Subcutaneous abdominal adipose tissue (tissue), 5 donors: ENCODE data around the gene NLGN1.

Experiments
- H3K27ac ChIP-seq: one replicate; pipeline ENCODE4 v1.7.0; 2013; ENCODE audit warnings: low read depth, mild to moderate bottlenecking, inconsistent platforms, low read length, moderate library complexity
- H3K27me3 ChIP-seq, 5 donors: one replicate each; pipeline ENCODE4 v1.7.0; 2013; ENCODE audit warnings: low read length in 5 of 5, inconsistent platforms in 1 of 5; ENCODE audit not compliant: control insufficient read depth in 5 of 5, insufficient read depth in 4 of 5
- H3K36me3 ChIP-seq, 5 donors: one replicate each; pipeline ENCODE4 v1.7.0; 2013; ENCODE audit warnings: low read length in 5 of 5; ENCODE audit not compliant: control insufficient read depth in 5 of 5, insufficient read depth in 5 of 5
- H3K4me1 ChIP-seq, 5 donors: one replicate each; pipeline ENCODE4 v1.7.0; 2013; ENCODE audit warnings: low read length in 5 of 5, mild to moderate bottlenecking in 3 of 5, moderate library complexity in 1 of 5; ENCODE audit not compliant: control insufficient read depth in 5 of 5, insufficient read depth in 5 of 5
- H3K4me3 ChIP-seq, 5 donors: one replicate each; pipeline ENCODE4 v1.7.0; 2013; ENCODE audit warnings: low read length in 5 of 5, low read depth in 1 of 5
- H3K9ac ChIP-seq, 5 donors: one replicate each; pipeline ENCODE4 v1.7.0; 2013; ENCODE audit warnings: low read length in 5 of 5, mild to moderate bottlenecking in 4 of 5, moderate library complexity in 3 of 5
- H3K9me3 ChIP-seq, 5 donors: one replicate each; pipeline ENCODE4 v1.7.0; 2013; ENCODE audit warnings: low read length in 5 of 5; ENCODE audit not compliant: control insufficient read depth in 5 of 5
- donor health status: healthy.
- donor health status: healthy.
- donor health status: healthy.
- donor health status: healthy.
- donor health status: healthy.

NLGN1 gene

GRCh38 chr3:173785004-173785403 lies 387.5 kb downstream of the NLGN1 start:
- Histone ChIP-seq H3K9ac (no peak overlapping the region), H3K4me3 (no peak overlapping the region), H3K27me3 (no peaks in the 10 kb centered on the region), H3K36me3 (no peaks in the 10 kb centered on the region), H3K9me3 (no peaks in the 10 kb centered on the region), H3K27ac (no peak overlapping the region), H3K4me1 (no peaks in the 10 kb centered on the region)

GRCh38 chr3:173789530-173790162 lies 392.1 kb downstream of the NLGN1 start:
- Histone ChIP-seq H3K27me3 (no peaks in the 10 kb centered on the region), H3K27ac (no peak overlapping the region), H3K9ac (no peak overlapping the region)

GRCh38 chr3:173793963-173794362 lies 396.4 kb downstream of the NLGN1 start:
- H3K4me3 ChIP-seq: no peak overlapping the region
- H3K4me1 ChIP-seq: no peaks in the 10 kb centered on the region
- H3K9ac ChIP-seq: no peak overlapping the region
- no peaks in the 10 kb centered on the region for H3K9me3 ChIP-seq
- no peaks in the 10 kb centered on the region for H3K36me3 ChIP-seq
- H3K27me3 ChIP-seq: no peaks in the 10 kb centered on the region
- H3K27ac ChIP-seq: no peak overlapping the region

More at GRCh38 chr3:173789530-173790162, 392.1 kb downstream of the NLGN1 start:
- no peaks in the 10 kb centered on the region for H3K4me1 ChIP-seq
- H3K4me3 ChIP-seq: no peak overlapping the region
- no peaks in the 10 kb centered on the region for H3K36me3 ChIP-seq
- H3K9me3 ChIP-seq: no peaks in the 10 kb centered on the region

- Histone ChIP-seq H3K9ac (no peak overlapping the region), H3K4me1 (no peaks in the 10 kb centered on the region), H3K27me3 (no peaks in the 10 kb centered on the region), H3K9me3 (no peaks in the 10 kb centered on the region), H3K36me3 (no peaks in the 10 kb centered on the region), H3K27ac (no peak overlapping the region), H3K4me3 (no peak overlapping the region)
Observed at GRCh38 chr3:173796405-173796804, 398.9 kb downstream of the NLGN1 start.

- H3K9me3 ChIP-seq: no peaks in the 10 kb centered on the region
- H3K9ac ChIP-seq: no peak overlapping the region
- H3K4me3 ChIP-seq: no peak overlapping the region
- H3K27ac ChIP-seq: no peak overlapping the region
- no peaks in the 10 kb centered on the region for H3K4me1 ChIP-seq
- H3K36me3 ChIP-seq: no peaks in the 10 kb centered on the region
- no peaks in the 10 kb centered on the region for H3K27me3 ChIP-seq
Observed at GRCh38 chr3:173796890-173797289, 399.3 kb downstream of the NLGN1 start.

- H3K27ac ChIP-seq: no peak overlapping the region
- H3K27me3 ChIP-seq: no peaks in the 10 kb centered on the region
- no peaks in the 10 kb centered on the region for H3K4me1 ChIP-seq
- H3K4me3 ChIP-seq: no peak overlapping the region
- no peak overlapping the region for H3K9ac ChIP-seq
- H3K9me3 ChIP-seq: no peaks in the 10 kb centered on the region
- no peaks in the 10 kb centered on the region for H3K36me3 ChIP-seq
Observed at GRCh38 chr3:173799060-173799816, 401.7 kb downstream of the NLGN1 start.

GRCh38 chr3:173800154-173800553 lies 402.6 kb downstream of the NLGN1 start:
- no peak overlapping the region for H3K4me3 ChIP-seq
- no peak overlapping the region for H3K27ac ChIP-seq
- H3K9me3 ChIP-seq: no peaks in the 10 kb centered on the region
- no peaks in the 10 kb centered on the region for H3K36me3 ChIP-seq
- no peaks in the 10 kb centered on the region for H3K27me3 ChIP-seq
- no peaks in the 10 kb centered on the region for H3K4me1 ChIP-seq
- no peak overlapping the region for H3K9ac ChIP-seq

- no peak overlapping the region for H3K27ac ChIP-seq
- no peak overlapping the region for H3K4me3 ChIP-seq
- no peaks in the 10 kb centered on the region for H3K36me3 ChIP-seq
- H3K27me3 ChIP-seq: no peaks in the 10 kb centered on the region
- H3K9ac ChIP-seq: no peak overlapping the region
- H3K9me3 ChIP-seq: no peaks in the 10 kb centered on the region
- H3K4me1 ChIP-seq: no peaks in the 10 kb centered on the region
Observed at GRCh38 chr3:173814809-173815208, 417.3 kb downstream of the NLGN1 start.

- Histone ChIP-seq H3K36me3 (no peaks in the 10 kb centered on the region), H3K9me3 (no peaks in the 10 kb centered on the region), H3K4me3 (no peak overlapping the region), H3K4me1 (peaks cover 0 to 5% (median 0%) of the 10 kb centered on the region in 5 donors), H3K9ac (no peak overlapping the region), H3K27me3 (no peaks in the 10 kb centered on the region), H3K27ac (no peak overlapping the region)
Observed at GRCh38 chr3:173819368-173819767, 421.8 kb downstream of the NLGN1 start.

GRCh38 chr3:173823911-173824460 lies 426.4 kb downstream of the NLGN1 start:
- no peak overlapping the region for H3K9ac ChIP-seq
- H3K27ac ChIP-seq: no peak overlapping the region
- no peak overlapping the region for H3K4me3 ChIP-seq
- H3K4me1 ChIP-seq: peaks cover 0 to 5% (median 0%) of the 10 kb centered on the region in 5 donors
- H3K36me3 ChIP-seq: no peaks in the 10 kb centered on the region
- no peaks in the 10 kb centered on the region for H3K27me3 ChIP-seq
- no peaks in the 10 kb centered on the region for H3K9me3 ChIP-seq
